ENCODE data around the gene FH. TPM values are rescaled to one million over a fixed set of nuclear protein-coding genes. Genes with fewer than 3 reads are reported as not detected.

FH gene
- total and polyA plus RNA-seq, 2 donors (not counting 1 experiment from before 2014, with no cell fraction given) = 18.5 to 32.4 TPM

GRCh38 chr1:241560146-241560848 lies 40.7 kb upstream of the FH start:
- intact Hi-C loops (cut with micrococcal nuclease) = no loop called here
- Mint-ChIP-seq H3K4me3 (no peak overlapping the region), H3K27me3 (no peaks in the 10 kb centered on the region), H3K27ac (peak overlapping the region; percentile 22), H3K9me3 (ENCODE audit: insufficient read depth) (no peaks in the 10 kb centered on the region), H3K4me1 (peaks cover 11% of the 10 kb centered on the region)
- TF ChIP-seq CTCF (IDR thresholded peaks at IDR 0.05) (no peak), EZH2 (IDR thresholded peaks at IDR 0.05; ENCODE audit: borderline replicate concordance, insufficient read depth, low read depth, low read length, poor library complexity, severe bottlenecking) (no peak)
- H2AFZ ChIP-seq (ENCODE audit: insufficient read depth, low read depth, low read length, poor library complexity, severe bottlenecking) = no peak overlapping the region
- peaks cover 28 to 81% of the 10 kb centered on the region in 2 experiments for H3K36me3 ChIP-seq (replicated peaks in 1 of 2; ENCODE audit: control extremely low read depth in 1 of 2, control insufficient read depth in 1 of 2, extremely low read depth in 1 of 2, insufficient read depth in 2 of 2, low read length in 1 of 2)
- H3K4me2 ChIP-seq (replicated peaks; ENCODE audit: low read depth, low read length, poor library complexity, severe bottlenecking) = no peak overlapping the region
- 85% methylated on average over 4 of the region's 4 CpGs for WGBS (ENCODE audit: insufficient coverage)
- no peaks in the 10 kb centered on the region for H3K27me3 ChIP-seq (replicated peaks in 1 of 4; ENCODE audit: control extremely low read depth in 1 of 4, control insufficient read depth in 3 of 4, insufficient read depth in 4 of 4, low read length in 3 of 4)
- ChIA-PET CTCF (no interaction called here), POLR2A (no interaction called here)
- H4K20me1 ChIP-seq (ENCODE audit: control insufficient read depth, insufficient read depth, low read length, poor library complexity, severe bottlenecking) = no peaks in the 10 kb centered on the region
- no peak overlapping the region for H3K4me3 ChIP-seq (ENCODE audit: control extremely low read depth in 1 of 5, extremely low read depth in 1 of 5, insufficient read depth in 1 of 5, low read depth in 2 of 5, low read length in 4 of 5)
- no peaks in the 10 kb centered on the region for H3K9me3 ChIP-seq (ENCODE audit: control extremely low read depth in 1 of 3, control insufficient read depth in 2 of 3, insufficient read depth in 1 of 3, low read length in 2 of 3)
- H3K9ac ChIP-seq (ENCODE audit: low read length) = no peak overlapping the region
- no peaks in the 10 kb centered on the region for H3K4me1 ChIP-seq (ENCODE audit: control insufficient read depth in 2 of 2, insufficient read depth in 2 of 2, low read length in 2 of 2)
- DNase-seq = no peak
- ATAC-seq (ENCODE audit: low read depth) = no peak
- H3K27ac ChIP-seq (ENCODE audit: low read length in 2 of 2) = peak overlapping the region in 1 of 2 donors; percentile 28
- peaks cover 12% of the 10 kb centered on the region for H3K79me2 ChIP-seq (ENCODE audit: control insufficient read depth, insufficient read depth, low read length)

GRCh38 chr1:241557551-241558193 lies 38.1 kb upstream of the FH start:
- ATAC-seq (ENCODE audit: low read depth) (no peak), DNase-seq (no peak)
- Histone ChIP-seq H3K9me3 (ENCODE audit: control extremely low read depth in 1 of 3, control insufficient read depth in 2 of 3, insufficient read depth in 1 of 3, low read length in 2 of 3) (no peaks in the 10 kb centered on the region), H3K36me3 (replicated peaks in 1 of 2; ENCODE audit: control extremely low read depth in 1 of 2, control insufficient read depth in 1 of 2, extremely low read depth in 1 of 2, insufficient read depth in 2 of 2, low read length in 1 of 2) (peaks cover 14 to 57% of the 10 kb centered on the region in 2 experiments), H3K4me2 (replicated peaks; ENCODE audit: low read depth, low read length, poor library complexity, severe bottlenecking) (no peak overlapping the region), H3K9ac (ENCODE audit: low read length) (no peak overlapping the region), H3K27ac (ENCODE audit: low read length in 2 of 2) (no peak overlapping the region), H3K4me1 (ENCODE audit: control insufficient read depth in 2 of 2, insufficient read depth in 2 of 2, low read length in 2 of 2) (peaks cover 11 to 15% of the 10 kb centered on the region in 2 donors), H3K79me2 (ENCODE audit: control insufficient read depth, insufficient read depth, low read length) (peaks cover 22% of the 10 kb centered on the region), H2AFZ (ENCODE audit: insufficient read depth, low read depth, low read length, poor library complexity, severe bottlenecking) (no peak overlapping the region), H3K27me3 (replicated peaks in 1 of 4; ENCODE audit: control extremely low read depth in 1 of 4, control insufficient read depth in 3 of 4, insufficient read depth in 4 of 4, low read length in 3 of 4) (no peaks in the 10 kb centered on the region), H4K20me1 (ENCODE audit: control insufficient read depth, insufficient read depth, low read length, poor library complexity, severe bottlenecking) (no peaks in the 10 kb centered on the region), H3K4me3 (ENCODE audit: control extremely low read depth in 1 of 5, extremely low read depth in 1 of 5, insufficient read depth in 1 of 5, low read depth in 2 of 5, low read length in 4 of 5) (no peak overlapping the region)
- ChIA-PET CTCF (no interaction called here), POLR2A (no interaction called here)
- H3K9me3 Mint-ChIP-seq (ENCODE audit: insufficient read depth) = no peaks in the 10 kb centered on the region
- intact Hi-C loops (cut with micrococcal nuclease) = no loop called here
- H3K4me1 Mint-ChIP-seq = peaks cover 22% of the 10 kb centered on the region
- H3K4me3 Mint-ChIP-seq = no peak overlapping the region
- no peaks in the 10 kb centered on the region for H3K27me3 Mint-ChIP-seq
- 80% methylated on average over 1 of the region's 5 CpGs for WGBS (ENCODE audit: insufficient coverage)
- TF ChIP-seq EZH2 (IDR thresholded peaks at IDR 0.05; ENCODE audit: borderline replicate concordance, insufficient read depth, low read depth, low read length, poor library complexity, severe bottlenecking) (no peak), CTCF (IDR thresholded peaks at IDR 0.05) (no peak)
- H3K27ac Mint-ChIP-seq = peak overlapping the region; percentile 15
